Ectodermal cell (in vitro differentiated cells): ENCODE measurements around the gene MED22.

Experiments
- H3K27ac ChIP-seq: 2 replicates; pipeline ENCODE4 v1.7.0; 2013; ENCODE audit warnings: mild to moderate bottlenecking, low read depth, low read length; ENCODE audit not compliant: insufficient read depth, poor library complexity, severe bottlenecking
- H3K27me3 ChIP-seq: 2 replicates; pipeline ENCODE4 v1.7.0; 2013; ENCODE audit warnings: mild to moderate bottlenecking, low read length; ENCODE audit not compliant: insufficient read depth, control insufficient read depth, poor library complexity, severe bottlenecking
- H3K36me3 ChIP-seq: one replicate; pipeline ENCODE4 v1.7.0; 2013; ENCODE audit warnings: low read length; ENCODE audit not compliant: control insufficient read depth, insufficient read depth
- H3K4me1 ChIP-seq: one replicate; pipeline ENCODE4 v1.7.0; 2013; ENCODE audit warnings: low read length; ENCODE audit not compliant: control insufficient read depth, insufficient read depth
- H3K4me3 ChIP-seq: 2 replicates; pipeline ENCODE4 v1.7.0; 2013; ENCODE audit warnings: low read depth, low read length, control low read depth; ENCODE audit not compliant: insufficient read depth
- H3K9me3 ChIP-seq: 2 replicates; pipeline ENCODE4 v1.7.0; 2013; ENCODE audit warnings: mild to moderate bottlenecking, low read length, moderate library complexity; ENCODE audit not compliant: control insufficient read depth
- WGBS, 2 experiments: methylation state at CpG; one replicate each; pipeline ENCODE4 v1.1.7; 2013; ENCODE audit warnings: missing lambda C conversion rate in 2 of 2; 5-methylcytosine and 5-hydroxymethylcytosine counted together

MED22 gene

GRCh38 chr9:133387680-133388079 lies 39.7 kb upstream of the MED22 start:
- no peaks in the 10 kb centered on the region for H3K9me3 ChIP-seq
- H3K4me1 ChIP-seq = no peaks in the 10 kb centered on the region
- H3K4me3 ChIP-seq = no peak overlapping the region
- no peaks in the 10 kb centered on the region for H3K27me3 ChIP-seq
- no peaks in the 10 kb centered on the region for H3K36me3 ChIP-seq
- H3K27ac ChIP-seq = no peak overlapping the region
- 90 to 93% methylated on average over 9 of the region's 9 CpGs for WGBS, 2 experiments

GRCh38 chr9:133386338-133386737 lies 38.4 kb upstream of the MED22 start:
- 90 to 91% methylated on average over 13 of the region's 13 CpGs for WGBS, 2 experiments
- Histone ChIP-seq H3K27ac (no peak overlapping the region), H3K9me3 (no peaks in the 10 kb centered on the region), H3K36me3 (no peaks in the 10 kb centered on the region), H3K4me3 (no peak overlapping the region), H3K27me3 (no peaks in the 10 kb centered on the region), H3K4me1 (no peaks in the 10 kb centered on the region)

- 87 to 88% methylated on average over 14 of the region's 14 CpGs for WGBS, 2 experiments
- Histone ChIP-seq H3K36me3 (no peaks in the 10 kb centered on the region), H3K4me1 (no peaks in the 10 kb centered on the region), H3K4me3 (no peak overlapping the region), H3K9me3 (no peaks in the 10 kb centered on the region), H3K27me3 (no peaks in the 10 kb centered on the region), H3K27ac (no peak overlapping the region)
Observed at GRCh38 chr9:133385452-133385851, 37.5 kb upstream of the MED22 start.

GRCh38 chr9:133384736-133385321 lies 36.9 kb upstream of the MED22 start:
- H3K4me1 ChIP-seq = no peaks in the 10 kb centered on the region
- H3K9me3 ChIP-seq = no peaks in the 10 kb centered on the region
- H3K27me3 ChIP-seq = no peaks in the 10 kb centered on the region
- no peak overlapping the region for H3K27ac ChIP-seq
- no peaks in the 10 kb centered on the region for H3K36me3 ChIP-seq
- WGBS, 2 experiments = 94% methylated on average over 17 of the region's 17 CpGs
- no peak overlapping the region for H3K4me3 ChIP-seq

- Histone ChIP-seq H3K4me1 (no peaks in the 10 kb centered on the region), H3K4me3 (no peak overlapping the region), H3K9me3 (no peaks in the 10 kb centered on the region), H3K27me3 (no peaks in the 10 kb centered on the region), H3K27ac (no peak overlapping the region), H3K36me3 (no peaks in the 10 kb centered on the region)
- WGBS, 2 experiments = 93 to 94% methylated on average over 3 of the region's 3 CpGs
Observed at GRCh38 chr9:133383438-133383837, 35.5 kb upstream of the MED22 start.

GRCh38 chr9:133382507-133383141 lies 34.7 kb upstream of the MED22 start:
- 89% methylated on average over 4 of the region's 4 CpGs for WGBS, 2 experiments
- no peaks in the 10 kb centered on the region for H3K9me3 ChIP-seq

GRCh38 chr9:133380734-133381133 lies 32.8 kb upstream of the MED22 start:
- Histone ChIP-seq H3K36me3 (no peaks in the 10 kb centered on the region), H3K27ac (no peak overlapping the region), H3K27me3 (no peaks in the 10 kb centered on the region), H3K4me3 (no peak overlapping the region), H3K4me1 (no peaks in the 10 kb centered on the region), H3K9me3 (no peaks in the 10 kb centered on the region)
- 91 to 95% methylated on average over 4 of the region's 4 CpGs for WGBS, 2 experiments

More at GRCh38 chr9:133382507-133383141, 34.7 kb upstream of the MED22 start:
- Histone ChIP-seq H3K36me3 (no peaks in the 10 kb centered on the region), H3K4me1 (no peaks in the 10 kb centered on the region), H3K4me3 (no peak overlapping the region), H3K27me3 (no peaks in the 10 kb centered on the region), H3K27ac (no peak overlapping the region)

- H3K27ac ChIP-seq = no peak overlapping the region
- H3K4me3 ChIP-seq = no peak overlapping the region
- WGBS, 2 experiments = 90 to 91% methylated on average over 11 to 14 of the region's 14 CpGs
- no peaks in the 10 kb centered on the region for H3K9me3 ChIP-seq
- no peaks in the 10 kb centered on the region for H3K27me3 ChIP-seq
- no peaks in the 10 kb centered on the region for H3K4me1 ChIP-seq
- H3K36me3 ChIP-seq = no peaks in the 10 kb centered on the region
Observed at GRCh38 chr9:133379153-133380086, 31.5 kb upstream of the MED22 start.

GRCh38 chr9:133378408-133378962 lies 30.6 kb upstream of the MED22 start:
- Histone ChIP-seq H3K27ac (no peak overlapping the region), H3K4me3 (no peak overlapping the region), H3K36me3 (no peaks in the 10 kb centered on the region), H3K4me1 (no peaks in the 10 kb centered on the region), H3K9me3 (no peaks in the 10 kb centered on the region), H3K27me3 (no peaks in the 10 kb centered on the region)
- WGBS, 2 experiments = 88 to 91% methylated on average over 1 of the region's 1 CpG

- no peaks in the 10 kb centered on the region for H3K4me1 ChIP-seq
- WGBS, 2 experiments = 43% methylated on average over 5 of the region's 6 CpGs
- H3K27me3 ChIP-seq = no peaks in the 10 kb centered on the region
- no peaks in the 10 kb centered on the region for H3K36me3 ChIP-seq
- no peak overlapping the region for H3K27ac ChIP-seq
- H3K9me3 ChIP-seq = no peaks in the 10 kb centered on the region
- no peak overlapping the region for H3K4me3 ChIP-seq
Observed at GRCh38 chr9:133377721-133378216, 29.8 kb upstream of the MED22 start.
